ENCODE measurements around the gene AFF3.
"Not testable (repeated sequence)": the region's sequence is repeated elsewhere in the genome, so short reads cannot be mapped to it uniquely, and the experiment has no call there.

Gene AFF3, protein sequence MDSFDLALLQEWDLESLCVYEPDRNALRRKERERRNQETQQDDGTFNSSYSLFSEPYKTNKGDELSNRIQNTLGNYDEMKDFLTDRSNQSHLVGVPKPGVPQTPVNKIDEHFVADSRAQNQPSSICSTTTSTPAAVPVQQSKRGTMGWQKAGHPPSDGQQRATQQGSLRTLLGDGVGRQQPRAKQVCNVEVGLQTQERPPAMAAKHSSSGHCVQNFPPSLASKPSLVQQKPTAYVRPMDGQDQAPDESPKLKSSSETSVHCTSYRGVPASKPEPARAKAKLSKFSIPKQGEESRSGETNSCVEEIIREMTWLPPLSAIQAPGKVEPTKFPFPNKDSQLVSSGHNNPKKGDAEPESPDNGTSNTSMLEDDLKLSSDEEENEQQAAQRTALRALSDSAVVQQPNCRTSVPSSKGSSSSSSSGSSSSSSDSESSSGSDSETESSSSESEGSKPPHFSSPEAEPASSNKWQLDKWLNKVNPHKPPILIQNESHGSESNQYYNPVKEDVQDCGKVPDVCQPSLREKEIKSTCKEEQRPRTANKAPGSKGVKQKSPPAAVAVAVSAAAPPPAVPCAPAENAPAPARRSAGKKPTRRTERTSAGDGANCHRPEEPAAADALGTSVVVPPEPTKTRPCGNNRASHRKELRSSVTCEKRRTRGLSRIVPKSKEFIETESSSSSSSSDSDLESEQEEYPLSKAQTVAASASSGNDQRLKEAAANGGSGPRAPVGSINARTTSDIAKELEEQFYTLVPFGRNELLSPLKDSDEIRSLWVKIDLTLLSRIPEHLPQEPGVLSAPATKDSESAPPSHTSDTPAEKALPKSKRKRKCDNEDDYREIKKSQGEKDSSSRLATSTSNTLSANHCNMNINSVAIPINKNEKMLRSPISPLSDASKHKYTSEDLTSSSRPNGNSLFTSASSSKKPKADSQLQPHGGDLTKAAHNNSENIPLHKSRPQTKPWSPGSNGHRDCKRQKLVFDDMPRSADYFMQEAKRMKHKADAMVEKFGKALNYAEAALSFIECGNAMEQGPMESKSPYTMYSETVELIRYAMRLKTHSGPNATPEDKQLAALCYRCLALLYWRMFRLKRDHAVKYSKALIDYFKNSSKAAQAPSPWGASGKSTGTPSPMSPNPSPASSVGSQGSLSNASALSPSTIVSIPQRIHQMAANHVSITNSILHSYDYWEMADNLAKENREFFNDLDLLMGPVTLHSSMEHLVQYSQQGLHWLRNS (N-terminal part only)

DNA sequence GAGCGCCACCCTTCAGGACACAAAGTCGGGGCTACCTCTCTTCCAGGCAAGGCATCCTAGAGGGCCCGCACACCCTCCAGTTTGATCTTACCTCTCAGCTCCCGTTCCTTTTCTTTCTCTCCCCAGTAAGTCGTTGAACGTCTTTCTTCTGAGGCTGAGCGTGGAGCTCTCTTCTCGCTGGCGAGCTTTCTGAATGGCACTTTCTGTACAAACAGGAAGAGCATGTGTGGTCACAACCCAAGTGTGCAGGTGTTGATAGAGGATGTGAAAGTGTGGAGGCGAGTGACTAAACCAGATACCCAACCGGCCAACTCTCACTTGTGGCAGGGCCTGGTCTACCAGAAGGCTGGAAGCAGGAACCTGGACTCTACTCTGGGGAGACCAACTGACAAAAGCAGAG is at the start of gene AFF3:
Gene AFF3, minus strand, starts transcription at position 198 of the 400 bp plus-strand sequence. CDS start 38,136 bp downstream, outside the sequence.
- peak in 1 of 2 donors; percentile 4 for DNase-seq (ENCODE audit: low read depth in 2 of 2)

DNA sequence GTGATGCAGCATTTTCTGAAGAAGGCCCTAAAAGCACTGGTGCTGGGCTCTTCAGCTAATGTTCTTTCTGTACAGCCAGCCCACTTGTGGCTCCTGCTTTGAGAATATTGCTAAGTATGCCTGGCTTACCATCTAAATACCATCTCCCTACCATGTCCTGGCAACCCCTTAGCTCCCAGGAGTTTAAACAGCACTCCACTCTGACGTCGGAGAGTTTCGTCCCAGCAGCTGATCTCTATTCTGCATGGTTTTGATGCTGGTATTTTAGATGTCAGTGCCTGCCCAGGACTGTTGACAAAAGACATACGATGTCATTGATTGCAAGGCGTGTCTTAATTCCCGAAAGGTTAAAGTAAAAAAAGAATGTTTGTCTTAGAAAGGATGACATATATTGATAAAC is 47.0 kb upstream of the AFF3 start:
- DNase-seq (ENCODE audit: low read depth in 2 of 2) = no peak

DNA sequence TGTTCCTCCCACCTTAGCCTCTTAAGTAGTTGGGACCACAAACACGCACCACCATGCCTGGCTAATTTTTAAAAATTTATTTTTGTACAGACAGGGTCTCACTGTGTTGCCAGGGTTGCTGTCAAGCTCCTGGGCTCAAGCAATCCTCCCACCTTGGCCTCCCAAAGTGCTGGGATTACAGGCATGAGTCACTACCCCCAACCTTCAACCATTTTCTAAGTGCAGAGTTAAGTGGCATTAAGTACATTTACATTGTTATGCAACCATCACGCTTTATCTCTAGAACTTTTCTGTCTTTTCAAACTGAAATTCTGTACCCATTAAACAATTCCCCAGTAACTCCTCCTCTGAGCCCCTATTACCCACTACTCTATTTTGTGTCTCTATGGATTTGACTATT is 45.9 kb upstream of the AFF3 start:
- DNase-seq (ENCODE audit: low read depth in 2 of 2) = no peak

DNA sequence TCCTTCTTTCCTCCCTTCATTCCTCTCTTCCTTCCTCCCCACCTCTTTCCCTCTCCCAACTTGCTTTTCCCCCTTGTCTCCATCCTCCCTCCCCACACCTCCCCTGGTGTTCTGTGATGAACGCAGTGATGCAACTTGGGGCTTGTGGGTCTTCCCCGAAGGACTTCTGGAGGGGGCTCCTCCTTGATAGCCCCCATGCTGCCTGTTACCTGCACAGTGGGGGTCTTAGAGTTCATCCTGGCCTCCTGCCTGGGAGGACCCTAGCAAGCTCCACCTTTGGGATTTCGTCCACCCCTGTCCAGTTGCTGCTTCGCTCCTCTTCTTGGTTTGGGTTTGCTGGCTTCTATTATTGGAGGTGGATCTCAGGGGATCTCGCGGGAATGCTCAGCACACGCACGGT is 43.7 kb upstream of the AFF3 start:
- DNase-seq (ENCODE audit: low read depth in 2 of 2) = no peak

DNA sequence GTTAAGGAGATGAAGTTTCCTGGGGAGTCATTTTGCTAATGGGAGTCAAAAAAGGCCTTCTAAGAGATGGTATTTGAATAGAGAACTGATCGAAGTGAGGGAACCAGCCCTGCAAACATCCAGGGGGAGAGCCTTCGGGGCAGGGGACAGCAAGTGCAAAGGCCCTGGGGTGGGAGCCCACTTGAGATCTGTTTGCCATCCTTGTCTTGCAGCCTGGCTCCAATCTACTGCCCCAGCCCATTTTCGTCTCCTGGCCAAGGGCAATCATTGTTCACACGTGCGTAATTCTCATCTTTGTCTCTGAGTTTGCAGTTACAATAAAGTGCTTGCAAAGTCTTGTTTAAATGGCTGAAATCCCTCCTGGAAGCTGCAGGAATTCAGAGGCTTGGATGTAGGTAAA is 43.1 kb upstream of the AFF3 start:
- DNase-seq (ENCODE audit: low read depth in 2 of 2) = no peak

DNA sequence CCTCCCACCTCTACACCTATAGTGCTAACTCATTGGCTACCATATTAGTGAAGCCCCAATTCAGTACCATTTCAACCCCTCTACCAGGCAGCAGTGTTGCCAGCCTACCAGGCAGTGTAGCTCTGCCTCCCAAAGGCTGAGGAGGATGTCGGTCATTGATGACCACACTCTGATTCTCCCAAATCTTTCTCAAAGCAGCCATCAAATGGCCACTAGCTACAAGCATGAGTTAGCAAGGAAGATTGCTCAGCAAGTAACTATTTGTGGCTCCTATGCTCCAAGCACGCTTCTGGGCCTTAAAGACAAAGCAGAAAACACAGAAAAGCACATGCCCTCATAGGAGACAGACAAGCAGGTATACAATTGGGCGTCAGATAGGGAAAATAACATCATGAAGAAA is 42.7 kb upstream of the AFF3 start:
- DNase-seq (ENCODE audit: low read depth in 2 of 2) = no peak

DNA sequence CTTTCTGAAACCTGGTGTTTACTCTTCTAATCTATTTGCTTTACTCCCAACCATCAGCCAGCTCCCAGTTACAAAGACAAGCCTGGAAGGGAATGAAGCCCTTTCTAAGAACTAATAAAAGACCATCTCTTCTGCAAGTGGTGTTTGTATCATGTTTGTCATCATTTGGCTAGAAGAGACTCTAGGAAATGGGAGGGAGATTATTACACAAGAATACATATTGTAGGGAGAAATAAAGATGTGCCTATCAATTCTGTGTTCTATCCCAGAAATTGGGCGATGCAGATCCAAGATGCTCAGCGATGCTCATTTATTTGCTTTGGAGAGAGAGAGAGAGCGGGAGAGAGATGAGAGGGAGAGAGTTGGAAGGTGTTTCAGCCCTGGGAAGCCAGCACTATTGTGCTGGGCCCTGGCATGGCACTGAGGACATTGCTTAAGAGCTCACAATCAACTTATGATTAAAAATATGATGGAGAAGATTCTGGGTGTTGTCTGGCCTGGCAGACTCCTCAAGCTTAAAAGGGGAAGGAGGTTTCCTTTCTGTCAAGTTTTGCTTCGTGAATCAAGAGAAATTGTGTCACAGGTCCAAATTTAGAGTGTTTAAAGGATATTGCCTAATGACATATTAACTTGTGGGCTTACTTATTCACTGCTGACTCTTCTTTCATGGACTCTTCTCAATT is 41.8 kb upstream of the AFF3 start:
- no peak for DNase-seq (ENCODE audit: low read depth in 2 of 2)

DNA sequence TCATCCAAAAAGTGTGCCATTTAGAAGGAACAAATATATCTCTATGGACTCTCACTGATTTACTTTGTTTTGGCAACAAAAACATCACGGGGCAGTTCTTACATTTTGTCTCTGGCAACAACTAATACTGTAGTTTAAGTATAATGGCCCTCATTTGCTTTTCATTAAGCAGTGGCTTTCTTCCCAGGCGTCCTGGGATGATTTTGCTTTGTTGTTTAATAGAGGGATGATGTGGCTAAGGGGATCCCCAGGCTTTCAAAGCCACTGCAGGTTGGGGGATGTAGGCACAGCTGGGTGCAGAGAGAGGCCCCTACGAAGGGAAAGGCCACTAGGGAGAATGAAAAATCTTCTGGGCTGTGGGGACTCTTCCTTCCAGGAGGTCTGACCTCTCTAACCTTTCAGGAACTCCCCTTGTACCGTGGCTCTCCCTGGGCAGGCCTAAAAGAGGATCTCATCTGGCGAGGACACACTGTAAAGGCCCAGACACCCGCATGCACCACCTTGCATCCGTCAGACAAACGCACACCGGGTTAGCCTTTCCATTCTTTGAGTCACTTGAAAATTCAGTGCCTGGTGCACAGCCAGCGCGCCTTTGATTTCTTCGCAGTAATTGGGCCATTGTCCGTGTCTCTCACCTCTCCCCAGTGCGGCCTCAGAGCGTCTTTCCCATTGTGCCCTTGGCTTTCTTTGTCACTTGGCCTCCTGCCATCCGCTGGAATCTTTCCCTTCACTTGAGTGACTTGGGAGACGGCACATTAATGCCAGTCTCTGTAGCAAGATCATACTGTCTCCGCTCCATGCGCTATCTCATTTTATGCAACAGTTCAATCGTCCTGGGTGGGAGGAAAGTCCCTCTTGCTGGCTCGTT is 40.3 kb upstream of the AFF3 start:
- no peak for DNase-seq (ENCODE audit: low read depth in 2 of 2)

DNA sequence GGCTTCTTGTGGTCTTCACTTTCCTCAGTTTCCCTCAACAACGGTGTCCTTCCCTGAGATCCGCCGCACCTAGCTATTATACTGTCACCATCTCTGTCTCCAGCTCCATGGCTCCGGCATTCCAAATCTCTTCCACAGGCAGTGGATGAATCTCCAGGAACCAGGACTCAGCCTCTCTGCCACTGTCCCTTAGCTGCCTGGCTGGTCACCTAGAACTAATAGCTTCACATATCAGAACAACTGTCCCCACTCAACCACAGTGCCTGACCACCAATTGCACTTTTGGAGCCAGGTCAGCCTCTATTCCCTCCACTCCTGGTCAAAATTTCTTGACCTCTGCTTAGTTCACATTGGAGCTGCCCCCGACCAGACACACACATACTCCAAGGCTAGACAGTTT is 38.1 kb upstream of the AFF3 start:
- no peak for DNase-seq (ENCODE audit: low read depth in 2 of 2)

DNA sequence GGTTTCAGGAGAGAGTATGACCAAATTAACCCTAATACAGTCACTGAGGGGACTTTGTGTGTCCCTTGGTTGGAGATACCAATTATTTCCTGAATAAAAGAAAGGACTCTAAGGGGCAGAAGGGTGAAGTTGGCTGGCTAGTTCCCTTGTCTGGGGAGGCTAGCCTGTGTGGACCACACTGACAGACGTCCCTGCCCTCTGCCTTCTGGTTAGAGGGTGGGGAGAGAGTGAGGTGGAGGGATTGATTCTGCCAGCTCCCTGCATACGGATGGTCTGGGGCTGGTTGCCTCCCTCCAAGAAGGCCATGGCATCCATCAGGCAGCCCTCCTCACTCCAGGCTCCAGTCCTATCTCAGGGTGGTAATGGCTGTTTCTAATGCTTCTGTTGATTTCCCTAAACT is 37.4 kb upstream of the AFF3 start:
- DNase-seq (ENCODE audit: low read depth in 2 of 2) = no peak

DNA sequence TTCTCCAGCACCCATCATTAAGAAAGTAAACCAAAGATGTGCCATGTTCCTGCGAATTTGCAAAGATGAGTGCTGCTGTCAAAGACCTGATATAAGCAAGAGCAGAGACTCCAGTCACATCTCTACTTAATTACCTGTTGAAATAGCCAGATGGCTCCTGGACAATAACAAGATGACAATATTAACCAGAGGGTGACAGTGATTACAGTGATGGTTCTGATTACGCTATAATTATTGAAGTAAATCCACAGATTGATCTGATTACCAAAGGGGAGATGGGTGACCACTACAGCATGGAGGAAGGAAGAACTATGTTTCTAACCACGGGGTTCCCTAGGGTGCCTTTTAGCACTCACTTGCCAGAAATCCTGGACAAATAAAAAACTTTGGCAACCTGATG is 36.5 kb upstream of the AFF3 start:
- no peak for DNase-seq (ENCODE audit: low read depth in 2 of 2)

DNA sequence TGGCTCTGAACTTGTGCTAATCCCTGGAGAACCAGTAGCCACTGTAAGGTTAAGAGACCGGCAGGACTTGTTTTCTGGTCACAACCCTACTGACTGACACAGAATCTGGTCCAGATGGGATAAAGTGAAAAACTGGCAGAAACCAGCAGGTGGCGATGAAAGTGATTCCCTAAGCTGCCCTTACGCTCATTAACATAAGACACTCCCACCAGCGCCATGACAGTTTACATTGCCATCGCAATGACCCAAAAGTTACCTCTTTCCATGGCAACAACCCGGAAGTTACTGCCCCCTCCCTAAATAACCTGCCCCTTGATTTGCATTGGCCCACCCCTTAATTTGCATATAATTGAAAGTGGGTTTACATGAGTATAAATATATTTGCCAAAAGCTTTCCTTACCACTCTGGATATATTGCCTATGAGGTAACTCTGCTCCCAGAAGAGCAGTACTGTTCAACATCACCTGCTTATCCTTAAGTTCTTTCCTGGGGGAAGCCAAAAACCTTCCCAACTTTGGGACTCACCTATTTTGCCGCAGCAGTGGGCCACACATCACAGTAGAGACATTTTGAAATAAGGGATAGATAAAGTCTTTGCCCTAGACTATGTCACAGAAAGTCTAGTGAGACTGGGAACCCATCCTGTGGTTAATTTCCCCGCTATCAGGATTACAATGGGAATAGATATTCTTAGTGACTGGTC is 35.8 kb upstream of the AFF3 start:
- DNase-seq (ENCODE audit: low read depth in 2 of 2) = no peak

DNA sequence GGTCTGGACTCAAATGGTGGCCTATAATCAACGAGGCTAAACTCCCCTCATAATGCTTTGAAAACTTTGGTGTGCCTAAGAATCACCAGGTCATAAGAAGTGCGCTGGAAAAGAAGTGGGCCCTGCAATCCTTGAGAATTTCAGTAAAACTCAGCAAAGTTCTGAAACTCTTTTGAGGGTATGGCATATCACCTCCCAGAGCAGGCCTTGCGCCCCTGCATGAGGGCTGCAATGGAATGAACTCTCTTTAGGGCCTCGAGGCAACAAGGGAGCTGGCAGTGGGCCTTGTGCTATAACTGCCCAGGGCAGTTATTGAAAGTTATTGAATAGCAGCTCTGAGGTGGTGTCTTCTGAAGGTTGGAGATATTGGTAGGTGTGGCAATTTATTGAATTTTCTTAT is 34.5 kb upstream of the AFF3 start:
- no peak for DNase-seq (ENCODE audit: low read depth in 2 of 2)

DNA sequence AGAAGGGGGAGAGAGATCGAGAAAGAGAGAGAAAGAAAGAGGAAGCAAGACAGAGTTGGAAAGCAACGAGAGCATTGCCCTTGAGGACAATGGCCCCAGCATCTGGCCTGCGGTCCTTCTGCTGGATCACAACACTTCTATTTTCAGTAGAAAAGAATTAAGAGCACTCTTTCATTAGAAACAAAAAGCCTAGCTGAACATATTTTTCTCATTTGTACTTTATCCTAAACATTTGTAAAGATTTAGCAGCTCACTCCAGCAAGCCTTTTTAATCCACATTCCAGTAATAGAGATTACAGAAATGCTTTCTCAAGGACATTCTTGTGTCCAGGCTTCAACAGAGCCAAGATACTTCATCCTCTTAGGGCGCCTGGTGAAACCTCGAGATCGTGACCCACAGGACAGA is 31.6 kb upstream of the AFF3 start:
- DNase-seq (ENCODE audit: low read depth in 2 of 2) = no peak

DNA sequence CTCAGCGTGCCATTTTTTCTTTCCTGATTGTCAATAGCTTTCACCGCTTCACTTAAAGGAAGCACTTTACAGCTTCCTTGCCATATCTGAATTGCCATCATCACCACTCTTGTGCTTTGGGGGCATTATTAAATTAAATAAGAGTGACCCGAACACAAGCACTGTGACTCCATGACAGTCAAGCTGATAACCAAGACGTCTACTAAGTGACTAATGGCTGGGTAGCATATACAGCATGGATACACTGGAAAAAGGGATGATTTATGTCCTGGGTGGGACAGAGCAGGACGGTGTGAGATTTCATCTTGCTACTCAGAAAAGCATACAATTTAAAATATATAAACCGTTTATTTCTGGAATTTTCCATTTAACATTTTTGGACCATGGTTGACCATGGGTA is 24.3 kb upstream of the AFF3 start:
- no peak for DNase-seq (ENCODE audit: low read depth in 2 of 2)

DNA sequence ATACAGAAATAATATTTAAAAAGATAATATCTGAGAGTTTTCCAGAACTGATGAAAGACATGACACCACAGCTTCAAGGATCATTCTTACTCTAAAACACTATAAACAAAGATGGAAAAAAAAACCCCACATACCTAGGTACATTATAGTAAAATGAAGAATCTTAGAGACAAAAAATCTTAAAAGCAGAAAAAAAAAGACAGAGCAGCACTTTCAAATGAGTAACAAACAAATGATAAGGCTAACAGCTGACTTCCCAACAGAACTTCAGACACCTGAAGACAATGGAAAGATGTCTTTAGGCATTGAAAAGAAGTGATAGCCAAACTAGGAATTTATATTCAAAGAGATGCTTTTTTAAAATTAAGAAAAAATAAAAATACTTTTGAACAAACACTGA is 21.2 kb upstream of the AFF3 start:
- no peak for DNase-seq (ENCODE audit: low read depth in 2 of 2)

DNA sequence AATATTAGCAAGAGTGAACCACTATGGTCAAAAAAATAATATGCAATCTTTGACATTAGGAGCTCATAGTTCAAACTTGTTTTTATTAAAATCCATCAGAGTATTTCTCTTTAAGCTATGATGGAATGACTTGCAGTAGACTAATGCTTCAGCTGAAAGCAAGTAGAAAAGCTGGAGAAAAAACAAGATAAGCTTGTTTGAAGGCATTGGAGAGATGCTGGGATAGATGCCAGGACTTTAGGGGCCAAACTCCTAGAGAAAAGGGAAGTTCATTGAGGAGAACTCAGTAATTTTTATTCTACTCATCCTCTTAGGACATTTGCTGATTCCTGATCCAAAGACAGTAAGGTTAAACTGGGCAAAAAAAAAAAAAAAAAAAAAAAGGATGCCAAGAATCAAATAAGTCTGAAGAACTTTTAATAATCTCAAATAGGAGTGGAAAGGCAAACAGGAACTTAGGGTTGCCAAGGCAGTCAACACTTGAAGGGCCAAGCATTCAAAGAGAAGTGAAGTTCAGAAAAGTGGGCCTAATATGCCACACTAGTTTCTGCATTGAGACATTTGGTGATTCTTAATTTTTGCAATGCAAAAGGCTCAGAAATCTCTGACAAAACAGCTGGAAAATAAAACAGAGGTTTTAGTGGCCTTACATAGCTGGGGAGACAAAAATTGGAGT is 19.7 kb upstream of the AFF3 start:
- DNase-seq (ENCODE audit: low read depth in 2 of 2) = no peak

DNA sequence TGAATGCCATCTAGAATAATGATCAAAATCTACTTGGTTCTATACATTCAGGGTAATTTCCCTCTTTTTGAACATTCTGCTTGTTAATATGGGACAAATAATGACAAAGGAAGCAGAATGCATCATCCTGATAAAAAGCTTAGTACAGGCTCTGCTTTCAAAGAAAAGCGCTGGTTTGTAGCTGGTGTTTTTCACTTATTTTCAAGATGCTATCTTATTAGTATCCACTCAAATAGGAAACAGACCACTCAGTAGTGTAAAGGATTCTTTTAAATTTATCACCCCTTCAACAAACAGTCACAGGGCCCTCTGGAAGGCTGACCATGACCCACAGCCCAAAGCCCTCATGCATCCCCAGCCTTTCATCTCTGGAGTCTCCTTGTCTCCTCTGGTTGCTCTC is 18.0 kb upstream of the AFF3 start:
- no peak for DNase-seq (ENCODE audit: low read depth in 2 of 2)

DNA sequence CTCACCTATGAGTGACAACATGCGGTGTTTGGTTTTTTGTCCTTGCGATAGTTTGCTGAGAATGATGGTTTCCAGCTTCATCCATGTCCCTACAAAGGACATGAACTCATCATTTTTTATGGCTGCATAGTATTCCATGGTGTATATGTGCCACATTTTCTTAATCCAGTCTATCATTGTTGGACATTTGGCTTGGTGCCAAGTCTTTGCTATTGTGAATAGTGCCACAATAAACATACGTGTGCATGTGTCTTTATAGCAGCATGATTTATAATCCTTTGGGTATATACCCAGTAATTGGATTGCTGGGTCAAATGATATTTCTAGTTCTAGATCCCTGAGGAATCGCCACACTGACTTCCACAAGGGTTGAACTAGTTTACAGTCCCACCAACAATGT is 9.4 kb upstream of the AFF3 start:
- DNase-seq (ENCODE audit: low read depth in 2 of 2) = not testable (repeated sequence)

DNA sequence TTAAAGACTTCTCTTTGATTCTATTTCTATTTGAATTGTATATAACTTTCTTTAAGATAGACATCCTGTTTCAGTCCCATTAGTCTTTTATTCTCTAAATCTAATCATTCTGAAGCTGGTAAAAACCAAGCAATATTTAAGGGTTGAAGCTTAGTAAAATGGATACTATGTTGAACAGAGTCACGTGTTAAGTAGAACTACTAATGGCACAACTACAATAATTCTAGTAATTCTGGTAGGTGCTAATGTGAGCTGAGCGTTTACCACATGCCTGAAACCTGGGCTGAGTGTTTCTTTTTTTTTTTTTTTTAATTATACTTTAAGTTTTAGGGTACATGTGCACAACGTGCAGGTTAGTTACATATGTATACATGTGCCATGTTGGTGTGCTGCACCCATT is 8.9 kb upstream of the AFF3 start:
- no peak for DNase-seq (ENCODE audit: low read depth in 2 of 2)
